ENCODE results near the gene SGCG.

The SGCG gene

DNA sequence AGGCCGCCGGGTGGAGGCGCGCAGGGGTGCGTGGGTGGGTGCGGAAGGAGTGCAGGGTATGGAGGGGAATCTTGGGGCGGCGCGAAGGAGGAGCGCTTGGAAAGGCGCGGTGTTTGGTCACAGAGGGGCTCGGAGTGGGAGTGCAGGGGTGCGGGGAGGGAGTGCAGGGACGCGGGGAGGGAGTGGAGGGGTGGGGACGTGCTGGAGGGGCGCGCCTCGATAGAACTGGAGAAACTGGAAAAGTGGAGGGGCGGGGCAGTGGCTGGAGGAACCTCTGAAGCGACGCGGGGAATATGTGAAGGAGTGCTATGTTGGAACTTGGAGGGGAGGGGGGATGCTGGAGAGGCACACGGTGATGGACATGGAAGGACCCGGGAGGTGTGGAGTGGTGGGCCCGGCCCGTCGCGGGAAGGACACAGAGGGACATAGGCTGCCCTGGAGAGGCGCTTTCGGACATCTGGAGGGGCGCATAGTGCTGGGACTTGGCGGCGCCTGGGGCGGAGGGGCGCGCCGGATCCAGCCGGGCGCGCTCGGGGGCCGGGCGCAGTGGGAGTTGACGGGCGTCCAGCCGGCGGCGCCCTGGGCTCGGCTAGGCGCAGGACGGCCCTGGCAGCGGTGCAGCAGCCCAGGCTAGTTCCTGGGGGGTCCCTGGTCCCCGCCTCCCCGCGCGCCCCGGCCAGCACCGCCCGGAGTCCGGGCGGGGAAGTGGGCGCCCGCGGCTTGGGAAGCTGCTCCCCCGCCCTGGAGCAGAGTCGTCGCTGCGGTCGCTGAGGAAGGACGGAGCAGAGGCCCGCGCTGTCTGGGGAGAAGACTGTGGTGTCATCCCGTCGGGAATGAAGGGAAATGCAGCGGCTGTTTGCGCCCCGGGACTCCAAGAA, 20.8 kb upstream of the SGCG start:
- peaks cover 4% of the 10 kb centered on the region for H3K4me1 ChIP-seq (ENCODE audit: control insufficient read depth, insufficient read depth, low read length)
- H3K36me3 ChIP-seq (ENCODE audit: control insufficient read depth in 2 of 2, insufficient read depth in 2 of 2, low read length in 2 of 2), result no peaks in the 10 kb centered on the region
- H3K27ac ChIP-seq (ENCODE audit: low read length), result no peak overlapping the region
- H3K27me3 ChIP-seq (ENCODE audit: control insufficient read depth in 1 of 2, insufficient read depth in 2 of 2, low read length in 2 of 2), result peaks cover 5 to 7% of the 10 kb centered on the region in 2 donors
- H3K4me3 ChIP-seq (ENCODE audit: low read length in 2 of 2), result peak overlapping the region; percentile 40 to 62
- no peaks in the 10 kb centered on the region for H3K9me3 ChIP-seq (ENCODE audit: control insufficient read depth in 2 of 2, low read length in 2 of 2)
- no peak overlapping the region for H3K9ac ChIP-seq (ENCODE audit: low read length in 2 of 2)

DNA sequence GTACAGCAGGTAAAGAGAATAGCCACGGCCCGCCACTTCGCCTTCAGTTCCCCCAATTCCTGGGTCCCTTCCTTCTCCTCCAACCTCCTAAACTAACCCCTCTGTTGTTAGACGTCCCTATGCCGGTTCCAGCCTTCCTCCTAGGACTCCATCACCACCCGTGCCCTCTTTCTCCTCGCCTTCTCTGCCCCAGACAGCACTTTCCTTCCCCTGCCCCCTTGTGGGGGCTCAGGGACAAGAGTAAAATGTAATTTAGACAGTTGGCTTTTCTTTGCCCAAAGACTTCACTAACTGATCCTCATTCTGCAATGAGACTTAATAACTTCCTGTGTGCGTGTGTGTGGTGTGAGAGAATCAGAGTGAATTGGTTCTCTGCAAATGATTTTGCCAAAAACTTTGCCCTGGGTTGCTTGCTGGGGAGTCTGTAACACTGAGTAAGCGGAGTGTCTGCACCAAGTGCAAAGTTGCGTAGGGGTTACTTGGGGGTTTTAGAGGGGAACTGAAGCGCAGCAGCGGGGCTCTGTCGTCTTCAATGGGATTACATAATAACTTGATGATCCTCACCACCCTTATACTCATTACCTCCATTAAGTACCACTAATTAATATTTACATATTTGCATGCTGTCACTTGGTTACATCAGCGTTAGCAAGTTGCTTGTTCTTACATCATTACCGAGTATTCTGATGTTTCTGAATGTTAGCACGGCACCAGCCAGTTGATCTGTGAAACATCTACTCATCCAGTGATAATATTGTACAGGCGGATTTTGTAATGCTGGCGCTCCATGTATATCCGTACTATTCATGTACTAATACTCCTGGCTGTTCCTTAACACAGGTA, 19.9 kb upstream of the SGCG start:
- no peak overlapping the region for H3K9ac ChIP-seq (ENCODE audit: low read length in 2 of 2)
- peak overlapping the region; percentile 31 to 62 for H3K4me3 ChIP-seq (ENCODE audit: low read length in 2 of 2)
- no peak overlapping the region for H3K27ac ChIP-seq (ENCODE audit: low read length)

DNA sequence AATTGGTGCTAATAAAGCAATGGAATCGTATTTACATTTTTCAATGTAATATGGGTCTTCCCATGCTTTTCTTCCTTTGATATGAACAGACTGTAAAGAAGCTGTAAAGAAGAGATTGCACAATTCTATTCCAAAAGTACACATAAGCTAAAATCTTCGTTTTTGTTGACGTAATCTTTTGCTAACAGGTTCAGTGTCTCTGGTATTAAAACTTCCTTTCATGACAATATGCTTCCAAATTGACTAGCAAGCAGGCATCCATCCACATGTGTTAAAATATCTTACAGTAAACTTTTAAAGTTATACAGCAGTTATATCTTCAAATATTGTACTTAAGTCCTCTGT, 19.3 kb upstream of the SGCG start:
- H3K27me3 ChIP-seq (ENCODE audit: control insufficient read depth in 1 of 2, insufficient read depth in 2 of 2, low read length in 2 of 2), result peaks cover 5 to 7% of the 10 kb centered on the region in 2 donors
- H3K36me3 ChIP-seq (ENCODE audit: control insufficient read depth in 2 of 2, insufficient read depth in 2 of 2, low read length in 2 of 2), result no peaks in the 10 kb centered on the region
- no peak overlapping the region for H3K9ac ChIP-seq (ENCODE audit: low read length in 2 of 2)
- no peaks in the 10 kb centered on the region for H3K9me3 ChIP-seq (ENCODE audit: control insufficient read depth in 2 of 2, low read length in 2 of 2)
- peaks cover 4% of the 10 kb centered on the region for H3K4me1 ChIP-seq (ENCODE audit: control insufficient read depth, insufficient read depth, low read length)
- no peak overlapping the region for H3K4me3 ChIP-seq (ENCODE audit: low read length in 2 of 2)
- no peak overlapping the region for H3K27ac ChIP-seq (ENCODE audit: low read length)

More for the DNA sequence above, 19.9 kb upstream of the SGCG start:
- Histone ChIP-seq H3K36me3 (ENCODE audit: control insufficient read depth in 2 of 2, insufficient read depth in 2 of 2, low read length in 2 of 2) (no peaks in the 10 kb centered on the region), H3K4me1 (ENCODE audit: control insufficient read depth, insufficient read depth, low read length) (peaks cover 4% of the 10 kb centered on the region), H3K27me3 (ENCODE audit: control insufficient read depth in 1 of 2, insufficient read depth in 2 of 2, low read length in 2 of 2) (peaks cover 5 to 7% of the 10 kb centered on the region in 2 donors), H3K9me3 (ENCODE audit: control insufficient read depth in 2 of 2, low read length in 2 of 2) (no peaks in the 10 kb centered on the region)

DNA sequence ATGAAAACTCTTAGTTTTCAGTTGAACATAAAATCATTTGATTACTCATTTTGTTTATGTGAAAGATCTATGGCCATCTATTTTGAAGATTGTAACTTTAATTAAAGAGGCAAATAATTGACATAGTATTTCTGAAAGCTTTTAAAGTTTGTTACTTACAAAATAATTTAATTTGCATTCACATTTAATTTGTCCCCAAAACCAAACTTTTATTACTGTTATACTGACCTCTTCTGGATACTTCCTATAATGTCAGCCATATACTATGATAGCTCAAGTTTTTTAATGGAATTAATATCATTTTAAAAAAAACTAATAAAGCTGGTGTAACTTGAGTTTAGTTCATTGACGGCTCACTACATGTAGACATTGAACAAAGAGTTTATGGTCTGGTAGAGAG, 4.9 kb upstream of the SGCG start:
- no peaks in the 10 kb centered on the region for H3K27me3 ChIP-seq (ENCODE audit: control insufficient read depth in 1 of 2, insufficient read depth in 2 of 2, low read length in 2 of 2)
- H3K9ac ChIP-seq (ENCODE audit: low read length in 2 of 2), result no peak overlapping the region
- H3K36me3 ChIP-seq (ENCODE audit: control insufficient read depth in 2 of 2, insufficient read depth in 2 of 2, low read length in 2 of 2), result no peaks in the 10 kb centered on the region
- H3K4me1 ChIP-seq (ENCODE audit: control insufficient read depth, insufficient read depth, low read length), result no peaks in the 10 kb centered on the region
- H3K27ac ChIP-seq (ENCODE audit: low read length), result no peak overlapping the region
- H3K4me3 ChIP-seq (ENCODE audit: low read length in 2 of 2), result no peak overlapping the region
- H3K9me3 ChIP-seq (ENCODE audit: control insufficient read depth in 2 of 2, low read length in 2 of 2), result peaks cover 0 to 2% of the 10 kb centered on the region in 2 donors

DNA sequence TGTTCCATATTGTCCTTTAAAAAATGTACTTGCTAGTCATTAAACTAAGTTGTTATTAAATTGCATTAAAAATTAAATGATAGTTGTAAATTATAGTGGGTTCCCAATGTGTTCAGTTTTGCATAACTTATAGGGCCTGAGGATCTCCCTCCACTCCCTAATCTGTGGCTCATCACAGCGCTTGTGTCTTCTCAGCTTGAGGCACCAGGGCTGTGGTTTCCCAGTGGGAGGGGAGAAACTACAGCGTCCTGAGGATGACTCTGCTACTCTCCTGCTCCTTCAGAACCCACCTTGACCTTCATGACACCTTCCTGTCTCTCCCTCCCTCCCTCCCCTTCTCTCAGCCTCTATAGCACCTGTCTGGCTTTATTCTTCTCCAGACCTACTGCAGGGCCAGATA, 1.4 kb downstream of the SGCG start:
- H3K4me1 ChIP-seq (ENCODE audit: control insufficient read depth, insufficient read depth, low read length), result no peaks in the 10 kb centered on the region
- H3K27me3 ChIP-seq (ENCODE audit: control insufficient read depth in 1 of 2, insufficient read depth in 2 of 2, low read length in 2 of 2), result no peaks in the 10 kb centered on the region
- H3K36me3 ChIP-seq (ENCODE audit: control insufficient read depth in 2 of 2, insufficient read depth in 2 of 2, low read length in 2 of 2), result no peaks in the 10 kb centered on the region
- H3K9ac ChIP-seq (ENCODE audit: low read length in 2 of 2), result no peak overlapping the region
- H3K9me3 ChIP-seq (ENCODE audit: control insufficient read depth in 2 of 2, low read length in 2 of 2), result no peaks in the 10 kb centered on the region
- H3K4me3 ChIP-seq (ENCODE audit: low read length in 2 of 2), result no peak overlapping the region
- no peak overlapping the region for H3K27ac ChIP-seq (ENCODE audit: low read length)

DNA sequence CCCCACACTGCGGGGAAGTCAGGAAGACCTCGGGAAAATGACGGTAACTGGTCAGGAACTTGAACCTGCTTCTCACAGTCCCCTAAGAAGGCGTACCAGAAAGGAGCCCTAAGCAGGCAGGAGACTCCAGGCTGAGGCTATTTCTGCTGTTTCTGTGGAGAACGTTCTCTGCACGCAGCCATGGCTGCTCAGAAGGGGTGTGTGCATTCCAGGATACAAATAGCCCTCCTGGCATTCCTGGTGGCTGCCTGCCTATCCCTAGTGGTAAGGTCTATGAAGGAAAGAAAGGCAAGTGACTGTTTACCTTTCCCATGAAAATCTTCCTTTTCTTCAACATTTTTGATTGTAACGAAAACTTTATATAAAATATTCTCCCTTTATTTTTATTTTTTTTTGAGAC, 2.5 kb downstream of the SGCG start:
- Histone ChIP-seq H3K4me3 (ENCODE audit: low read length in 2 of 2) (no peak overlapping the region), H3K9me3 (ENCODE audit: control insufficient read depth in 2 of 2, low read length in 2 of 2) (no peaks in the 10 kb centered on the region), H3K9ac (ENCODE audit: low read length in 2 of 2) (no peak overlapping the region), H3K36me3 (ENCODE audit: control insufficient read depth in 2 of 2, insufficient read depth in 2 of 2, low read length in 2 of 2) (no peaks in the 10 kb centered on the region), H3K27ac (ENCODE audit: low read length) (no peak overlapping the region), H3K4me1 (ENCODE audit: control insufficient read depth, insufficient read depth, low read length) (no peaks in the 10 kb centered on the region), H3K27me3 (ENCODE audit: control insufficient read depth in 1 of 2, insufficient read depth in 2 of 2, low read length in 2 of 2) (no peaks in the 10 kb centered on the region)

DNA sequence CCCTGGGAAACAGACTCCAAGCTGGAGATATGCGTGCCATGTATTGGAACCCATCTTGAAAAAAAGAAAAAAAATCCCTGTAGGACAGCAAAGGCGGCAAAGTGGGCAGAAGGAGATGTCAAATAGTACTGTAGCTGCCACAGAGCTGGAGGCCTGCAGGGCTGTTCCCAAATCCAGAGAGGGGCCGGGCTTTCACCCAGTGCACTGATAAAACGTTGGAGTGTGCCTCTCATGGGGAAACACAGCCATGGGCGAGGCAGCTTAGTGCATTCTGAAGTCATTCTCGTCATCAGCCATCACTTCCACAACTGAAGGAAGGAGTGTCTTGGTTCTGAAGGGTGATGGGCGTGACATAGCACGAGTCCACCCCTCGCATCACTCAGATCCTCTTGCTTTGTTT, 4.8 kb downstream of the SGCG start:
- Histone ChIP-seq H3K4me1 (ENCODE audit: control insufficient read depth, insufficient read depth, low read length) (no peaks in the 10 kb centered on the region), H3K9me3 (ENCODE audit: control insufficient read depth in 2 of 2, low read length in 2 of 2) (no peaks in the 10 kb centered on the region), H3K27ac (ENCODE audit: low read length) (no peak overlapping the region), H3K4me3 (ENCODE audit: low read length in 2 of 2) (no peak overlapping the region), H3K27me3 (ENCODE audit: control insufficient read depth in 1 of 2, insufficient read depth in 2 of 2, low read length in 2 of 2) (no peaks in the 10 kb centered on the region), H3K36me3 (ENCODE audit: control insufficient read depth in 2 of 2, insufficient read depth in 2 of 2, low read length in 2 of 2) (no peaks in the 10 kb centered on the region), H3K9ac (ENCODE audit: low read length in 2 of 2) (no peak overlapping the region)

DNA sequence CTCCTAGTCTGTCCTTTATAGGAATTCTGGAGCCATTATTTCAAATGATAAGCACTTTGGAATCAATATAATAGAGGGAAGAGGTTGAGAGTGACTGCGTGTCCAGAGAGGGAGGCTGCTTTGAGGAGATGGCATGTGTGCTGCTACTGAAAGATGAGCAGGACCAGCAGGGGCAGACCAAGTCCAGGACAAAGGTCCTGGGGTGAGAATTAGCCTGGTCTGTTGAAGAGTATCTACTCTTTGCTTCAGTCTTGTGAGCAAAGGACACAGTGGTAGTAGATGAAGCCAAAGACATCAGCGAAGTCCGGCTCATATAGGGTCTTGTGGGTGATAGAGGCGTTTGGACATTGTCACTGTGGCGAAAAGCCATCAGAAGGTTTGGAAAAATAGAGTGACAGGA, 21.1 kb downstream of the SGCG start:
- no peak overlapping the region for H3K9ac ChIP-seq (ENCODE audit: low read length in 2 of 2)
- H3K4me1 ChIP-seq (ENCODE audit: control insufficient read depth, insufficient read depth, low read length), result no peaks in the 10 kb centered on the region
- H3K4me3 ChIP-seq (ENCODE audit: low read length in 2 of 2), result no peak overlapping the region
- H3K36me3 ChIP-seq (ENCODE audit: control insufficient read depth in 2 of 2, insufficient read depth in 2 of 2, low read length in 2 of 2), result no peaks in the 10 kb centered on the region
- peaks cover 0 to 2% of the 10 kb centered on the region in 2 donors for H3K9me3 ChIP-seq (ENCODE audit: control insufficient read depth in 2 of 2, low read length in 2 of 2)
- peaks cover 0 to 2% of the 10 kb centered on the region in 2 donors for H3K27me3 ChIP-seq (ENCODE audit: control insufficient read depth in 1 of 2, insufficient read depth in 2 of 2, low read length in 2 of 2)
- no peak overlapping the region for H3K27ac ChIP-seq (ENCODE audit: low read length)

DNA sequence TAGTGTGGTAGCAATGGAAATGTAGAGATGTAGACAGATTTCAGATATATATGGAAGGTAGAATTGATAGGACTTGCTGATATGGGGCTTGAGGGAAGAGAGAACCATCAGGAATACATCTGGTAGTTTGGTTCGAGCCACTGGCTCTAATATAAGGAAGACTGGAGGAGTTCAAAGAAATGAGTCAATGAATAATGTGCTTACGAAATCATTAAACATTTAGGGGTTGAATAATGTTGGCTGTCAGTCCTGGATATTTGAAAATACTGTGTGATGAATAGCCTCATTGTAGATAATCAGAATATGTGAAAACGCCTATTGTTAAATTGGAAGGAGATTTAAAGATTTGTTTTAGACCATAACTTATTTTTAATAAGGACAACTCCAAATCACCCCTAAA, 21.6 kb downstream of the SGCG start:
- Histone ChIP-seq H3K9ac (ENCODE audit: low read length in 2 of 2) (no peak overlapping the region), H3K27ac (ENCODE audit: low read length) (no peak overlapping the region), H3K4me1 (ENCODE audit: control insufficient read depth, insufficient read depth, low read length) (no peaks in the 10 kb centered on the region), H3K4me3 (ENCODE audit: low read length in 2 of 2) (no peak overlapping the region), H3K36me3 (ENCODE audit: control insufficient read depth in 2 of 2, insufficient read depth in 2 of 2, low read length in 2 of 2) (no peaks in the 10 kb centered on the region), H3K9me3 (ENCODE audit: control insufficient read depth in 2 of 2, low read length in 2 of 2) (peaks cover 0 to 2% of the 10 kb centered on the region in 2 donors), H3K27me3 (ENCODE audit: control insufficient read depth in 1 of 2, insufficient read depth in 2 of 2, low read length in 2 of 2) (peaks cover 0 to 2% of the 10 kb centered on the region in 2 donors)

DNA sequence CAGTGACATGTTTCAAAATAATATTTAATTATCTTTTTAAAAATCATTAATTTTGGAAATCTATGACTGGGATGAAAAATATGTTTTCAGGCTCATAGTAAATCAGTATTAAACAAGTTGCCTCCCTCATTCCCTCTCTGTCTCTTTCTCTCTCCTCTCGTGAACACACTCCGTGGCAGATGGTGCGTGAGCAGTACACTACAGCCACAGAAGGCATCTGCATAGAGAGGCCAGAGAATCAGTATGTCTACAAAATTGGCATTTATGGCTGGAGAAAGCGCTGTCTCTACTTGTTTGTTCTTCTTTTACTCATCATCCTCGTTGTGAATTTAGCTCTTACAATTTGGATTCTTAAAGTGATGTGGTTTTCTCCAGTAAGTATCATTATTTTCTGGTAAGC, 22.7 kb downstream of the SGCG start:
- Histone ChIP-seq H3K9me3 (ENCODE audit: control insufficient read depth in 2 of 2, low read length in 2 of 2) (peaks cover 0 to 2% of the 10 kb centered on the region in 2 donors), H3K4me3 (ENCODE audit: low read length in 2 of 2) (no peak overlapping the region), H3K4me1 (ENCODE audit: control insufficient read depth, insufficient read depth, low read length) (no peaks in the 10 kb centered on the region), H3K36me3 (ENCODE audit: control insufficient read depth in 2 of 2, insufficient read depth in 2 of 2, low read length in 2 of 2) (no peaks in the 10 kb centered on the region), H3K27ac (ENCODE audit: low read length) (no peak overlapping the region), H3K27me3 (ENCODE audit: control insufficient read depth in 1 of 2, insufficient read depth in 2 of 2, low read length in 2 of 2) (peaks cover 0 to 2% of the 10 kb centered on the region in 2 donors), H3K9ac (ENCODE audit: low read length in 2 of 2) (no peak overlapping the region)

DNA sequence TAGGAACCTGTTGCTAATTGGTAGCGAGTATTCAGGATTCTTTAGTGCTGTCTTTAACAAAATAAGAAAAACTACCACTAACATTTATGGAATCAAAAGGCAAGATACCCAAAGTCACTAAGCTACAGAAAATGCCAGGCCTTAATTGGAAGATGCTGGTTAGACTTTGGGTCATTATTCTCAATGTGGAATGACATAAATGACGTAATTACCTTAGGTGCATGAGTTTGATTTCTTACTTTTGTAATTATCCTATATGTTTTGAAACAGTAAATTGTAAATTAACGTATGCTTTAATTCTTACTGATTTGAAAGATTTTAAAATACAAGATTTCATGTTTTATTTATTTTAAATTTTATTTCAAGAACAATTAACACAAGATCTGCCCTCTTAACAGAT, 25.0 kb downstream of the SGCG start:
- Histone ChIP-seq H3K27ac (ENCODE audit: low read length) (no peak overlapping the region), H3K9me3 (ENCODE audit: control insufficient read depth in 2 of 2, low read length in 2 of 2) (peaks cover 0 to 2% of the 10 kb centered on the region in 2 donors), H3K27me3 (ENCODE audit: control insufficient read depth in 1 of 2, insufficient read depth in 2 of 2, low read length in 2 of 2) (no peaks in the 10 kb centered on the region), H3K4me3 (ENCODE audit: low read length in 2 of 2) (no peak overlapping the region), H3K36me3 (ENCODE audit: control insufficient read depth in 2 of 2, insufficient read depth in 2 of 2, low read length in 2 of 2) (no peaks in the 10 kb centered on the region), H3K4me1 (ENCODE audit: control insufficient read depth, insufficient read depth, low read length) (no peaks in the 10 kb centered on the region), H3K9ac (ENCODE audit: low read length in 2 of 2) (no peak overlapping the region)

All from stomach smooth muscle (tissue), 2 donors.